ENCODE measurements around the gene PHTF1.
A peak's percentile ranks its signal among the peaks of the same experiment; 100 is the strongest.
"Not testable (repeated sequence)": the region's sequence is repeated elsewhere in the genome, so short reads cannot be mapped to it uniquely, and the experiment has no call there.

Gene PHTF1

GRCh38 chr1:113758631-113759332 lies 504 bp downstream of the PHTF1 start:
- H3K36me3 ChIP-seq (ENCODE audit: control insufficient read depth, low read length) = peaks cover 22% of the 10 kb centered on the region
- peak overlapping the region; percentile 89 for H3K4me2 ChIP-seq (ENCODE audit: low read length)
- H3K27me3 ChIP-seq (ENCODE audit: control insufficient read depth, low read length) = no peaks in the 10 kb centered on the region
- H4K20me1 ChIP-seq (ENCODE audit: control insufficient read depth, insufficient read depth, low read depth, low read length) = no peaks in the 10 kb centered on the region
- H3K79me2 ChIP-seq (ENCODE audit: control insufficient read depth, low read length) = peaks cover 24% of the 10 kb centered on the region
- peaks cover 22% of the 10 kb centered on the region for H3F3A ChIP-seq (ENCODE audit: control insufficient read depth, insufficient read depth)
- no peak for TF ChIP-seq EZH2phosphoT487 (IDR thresholded peaks at IDR 0.05; ENCODE audit: borderline replicate concordance, low read length)
- no peak for TF ChIP-seq CTCF (IDR thresholded peaks at IDR 0.05; ENCODE audit: low read depth, low read length, poor library complexity, severe bottlenecking)
- peak overlapping the region; percentile 78 for H3K4me3 ChIP-seq (ENCODE audit: low read length)
- H3K27ac ChIP-seq (ENCODE audit: low read depth, low read length) = peak overlapping the region; percentile 70
- H3K9me2 ChIP-seq (replicated peaks; ENCODE audit: control insufficient read depth, low read length) = no peaks in the 10 kb centered on the region
- H3K4me1 ChIP-seq (ENCODE audit: control insufficient read depth, low read length) = peaks cover 17% of the 10 kb centered on the region
- H3K9me3 ChIP-seq (ENCODE audit: control insufficient read depth, insufficient read depth, low read length) = no peaks in the 10 kb centered on the region

GRCh38 chr1:113756461-113756860 lies 2.8 kb downstream of the PHTF1 start:
- peak overlapping the region; percentile 9; the same call in 1 of the 2 replicates for H3K4me2 ChIP-seq (ENCODE audit: low read length)
- no peak overlapping the region for H3K27ac ChIP-seq (ENCODE audit: low read depth, low read length)
- H3K79me2 ChIP-seq (ENCODE audit: control insufficient read depth, low read length) = peaks cover 24% of the 10 kb centered on the region
- no peaks in the 10 kb centered on the region for H4K20me1 ChIP-seq (ENCODE audit: control insufficient read depth, insufficient read depth, low read depth, low read length)
- TF ChIP-seq EZH2phosphoT487 (IDR thresholded peaks at IDR 0.05; ENCODE audit: borderline replicate concordance, low read length) = no peak
- no peak for TF ChIP-seq CTCF (IDR thresholded peaks at IDR 0.05; ENCODE audit: low read depth, low read length, poor library complexity, severe bottlenecking)
- H3K36me3 ChIP-seq (ENCODE audit: control insufficient read depth, low read length) = peaks cover 24% of the 10 kb centered on the region
- no peaks in the 10 kb centered on the region for H3K27me3 ChIP-seq (ENCODE audit: control insufficient read depth, low read length)
- no peak overlapping the region for H3K4me3 ChIP-seq (ENCODE audit: low read length)
- no peaks in the 10 kb centered on the region for H3K9me3 ChIP-seq (ENCODE audit: control insufficient read depth, insufficient read depth, low read length)
- H3F3A ChIP-seq (ENCODE audit: control insufficient read depth, insufficient read depth) = peaks cover 14% of the 10 kb centered on the region
- no peaks in the 10 kb centered on the region for H3K9me2 ChIP-seq (replicated peaks; ENCODE audit: control insufficient read depth, low read length)
- peaks cover 17% of the 10 kb centered on the region for H3K4me1 ChIP-seq (ENCODE audit: control insufficient read depth, low read length)

GRCh38 chr1:113753333-113753732 lies 6.0 kb downstream of the PHTF1 start:
- not testable (repeated sequence) for H3K4me1 ChIP-seq (ENCODE audit: control insufficient read depth, low read length); H3K4me2 ChIP-seq (ENCODE audit: low read length); H3F3A ChIP-seq (ENCODE audit: control insufficient read depth, insufficient read depth); H3K9me2 ChIP-seq (replicated peaks; ENCODE audit: control insufficient read depth, low read length); H3K4me3 ChIP-seq (ENCODE audit: low read length); H3K27ac ChIP-seq (ENCODE audit: low read depth, low read length); H4K20me1 ChIP-seq (ENCODE audit: control insufficient read depth, insufficient read depth, low read depth, low read length); H3K27me3 ChIP-seq (ENCODE audit: control insufficient read depth, low read length); H3K9me3 ChIP-seq (ENCODE audit: control insufficient read depth, insufficient read depth, low read length)
- peaks cover 26% of the 10 kb centered on the region for H3K36me3 ChIP-seq (ENCODE audit: control insufficient read depth, low read length)
- H3K79me2 ChIP-seq (ENCODE audit: control insufficient read depth, low read length) = peaks cover 15% of the 10 kb centered on the region

- TF ChIP-seq EZH2phosphoT487 (IDR thresholded peaks at IDR 0.05; ENCODE audit: borderline replicate concordance, low read length) (no peak), CTCF (IDR thresholded peaks at IDR 0.05; ENCODE audit: low read depth, low read length, poor library complexity, severe bottlenecking) (no peak)
- H3F3A ChIP-seq (ENCODE audit: control insufficient read depth, insufficient read depth) = 0 out of 2 replicates have a peak, but pooled peaks cover 3% of the 10 kb centered on the region
Measured at GRCh38 chr1:113751516-113751915, 7.8 kb downstream of the PHTF1 start.

More at GRCh38 chr1:113751516-113751915, 7.8 kb downstream of the PHTF1 start:
- H3K9me3 ChIP-seq (ENCODE audit: control insufficient read depth, insufficient read depth, low read length) = no peaks in the 10 kb centered on the region
- H3K79me2 ChIP-seq (ENCODE audit: control insufficient read depth, low read length) = peaks cover 1% of the 10 kb centered on the region; the same call in 1 of the 2 replicates
- H3K9me2 ChIP-seq (replicated peaks; ENCODE audit: control insufficient read depth, low read length) = no peaks in the 10 kb centered on the region
- H3K4me1 ChIP-seq (ENCODE audit: control insufficient read depth, low read length) = no peaks in the 10 kb centered on the region
- H3K4me3 ChIP-seq (ENCODE audit: low read length) = no peak overlapping the region
- no peak overlapping the region for H3K4me2 ChIP-seq (ENCODE audit: low read length)
- H4K20me1 ChIP-seq (ENCODE audit: control insufficient read depth, insufficient read depth, low read depth, low read length) = no peaks in the 10 kb centered on the region
- no peaks in the 10 kb centered on the region for H3K27me3 ChIP-seq (ENCODE audit: control insufficient read depth, low read length)
- H3K36me3 ChIP-seq (ENCODE audit: control insufficient read depth, low read length) = peaks cover 18% of the 10 kb centered on the region
- no peak overlapping the region for H3K27ac ChIP-seq (ENCODE audit: low read depth, low read length)
